ENCODE data around the gene PARP15.

The PARP15 gene

GRCh38 chr3:122590610-122591009 lies 13.2 kb downstream of the PARP15 start:
- no peak overlapping the region for H3K4me3 ChIP-seq (replicated peaks in 1 of 2; ENCODE audit: low read depth in 2 of 2, low read length in 2 of 2)
- no peak for DNase-seq (ENCODE audit: low read depth in 2 of 2)
- TF ChIP-seq, protein P1, sequence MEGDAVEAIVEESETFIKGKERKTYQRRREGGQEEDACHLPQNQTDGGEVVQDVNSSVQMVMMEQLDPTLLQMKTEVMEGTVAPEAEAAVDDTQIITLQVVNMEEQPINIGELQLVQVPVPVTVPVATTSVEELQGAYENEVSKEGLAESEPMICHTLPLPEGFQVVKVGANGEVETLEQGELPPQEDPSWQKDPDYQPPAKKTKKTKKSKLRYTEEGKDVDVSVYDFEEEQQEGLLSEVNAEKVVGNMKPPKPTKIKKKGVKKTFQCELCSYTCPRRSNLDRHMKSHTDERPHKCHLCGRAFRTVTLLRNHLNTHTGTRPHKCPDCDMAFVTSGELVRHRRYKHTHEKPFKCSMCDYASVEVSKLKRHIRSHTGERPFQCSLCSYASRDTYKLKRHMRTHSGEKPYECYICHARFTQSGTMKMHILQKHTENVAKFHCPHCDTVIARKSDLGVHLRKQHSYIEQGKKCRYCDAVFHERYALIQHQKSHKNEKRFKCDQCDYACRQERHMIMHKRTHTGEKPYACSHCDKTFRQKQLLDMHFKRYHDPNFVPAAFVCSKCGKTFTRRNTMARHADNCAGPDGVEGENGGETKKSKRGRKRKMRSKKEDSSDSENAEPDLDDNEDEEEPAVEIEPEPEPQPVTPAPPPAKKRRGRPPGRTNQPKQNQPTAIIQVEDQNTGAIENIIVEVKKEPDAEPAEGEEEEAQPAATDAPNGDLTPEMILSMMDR (IDR thresholded peaks at IDR 0.05; ENCODE audit: low read depth, low read length): no peak

- no peak for DNase-seq (ENCODE audit: low read depth in 2 of 2)
- H3K4me3 ChIP-seq (replicated peaks in 1 of 2; ENCODE audit: low read depth in 2 of 2, low read length in 2 of 2): no peak overlapping the region
- TF ChIP-seq, protein P1 (IDR thresholded peaks at IDR 0.05; ENCODE audit: low read depth, low read length): no peak
Observed at GRCh38 chr3:122594025-122594424, 16.6 kb downstream of the PARP15 start.

GRCh38 chr3:122598151-122598550 lies 20.7 kb downstream of the PARP15 start:
- TF ChIP-seq, protein P1 (IDR thresholded peaks at IDR 0.05; ENCODE audit: low read depth, low read length): no peak
- DNase-seq (ENCODE audit: low read depth in 2 of 2): no peak
- no peak overlapping the region for H3K4me3 ChIP-seq (replicated peaks in 1 of 2; ENCODE audit: low read depth in 2 of 2, low read length in 2 of 2)

GRCh38 chr3:122598556-122598955 lies 21.1 kb downstream of the PARP15 start:
- DNase-seq (ENCODE audit: low read depth in 2 of 2): no peak
- TF ChIP-seq, protein P1 (IDR thresholded peaks at IDR 0.05; ENCODE audit: low read depth, low read length): no peak
- no peak overlapping the region for H3K4me3 ChIP-seq (replicated peaks in 1 of 2; ENCODE audit: low read depth in 2 of 2, low read length in 2 of 2)

GRCh38 chr3:122602011-122602710 lies 24.7 kb downstream of the PARP15 start:
- no peak for DNase-seq (ENCODE audit: low read depth in 2 of 2)
- TF ChIP-seq, protein P1 (IDR thresholded peaks at IDR 0.05; ENCODE audit: low read depth, low read length): no peak
- no peak overlapping the region for H3K4me3 ChIP-seq (replicated peaks in 1 of 2; ENCODE audit: low read depth in 2 of 2, low read length in 2 of 2)

DNA sequence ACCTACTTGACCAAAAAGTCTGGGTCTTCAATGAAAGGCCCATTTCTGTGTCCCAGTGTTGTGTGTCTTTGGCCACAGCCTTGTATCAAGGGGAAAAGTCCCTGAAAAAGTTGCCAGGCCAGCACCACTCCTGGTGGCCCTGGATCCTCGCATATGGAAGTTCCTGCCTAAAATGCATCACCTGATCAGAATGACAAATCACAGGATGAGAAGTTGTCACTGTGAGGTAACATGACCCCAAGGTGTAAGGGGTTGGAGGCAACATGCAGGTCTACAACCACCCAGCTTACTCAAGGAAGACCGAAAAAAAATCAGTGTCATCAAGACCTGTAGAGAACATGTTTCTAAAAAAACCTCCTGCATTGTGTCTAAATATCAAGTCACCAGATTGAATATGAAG lies 25.6 kb downstream of the PARP15 start:
- no peak overlapping the region for H3K4me3 ChIP-seq (replicated peaks in 1 of 2; ENCODE audit: low read depth in 2 of 2, low read length in 2 of 2)
- DNase-seq (ENCODE audit: low read depth in 2 of 2): no peak
- TF ChIP-seq, protein P1 (IDR thresholded peaks at IDR 0.05; ENCODE audit: low read depth, low read length): no peak

DNA sequence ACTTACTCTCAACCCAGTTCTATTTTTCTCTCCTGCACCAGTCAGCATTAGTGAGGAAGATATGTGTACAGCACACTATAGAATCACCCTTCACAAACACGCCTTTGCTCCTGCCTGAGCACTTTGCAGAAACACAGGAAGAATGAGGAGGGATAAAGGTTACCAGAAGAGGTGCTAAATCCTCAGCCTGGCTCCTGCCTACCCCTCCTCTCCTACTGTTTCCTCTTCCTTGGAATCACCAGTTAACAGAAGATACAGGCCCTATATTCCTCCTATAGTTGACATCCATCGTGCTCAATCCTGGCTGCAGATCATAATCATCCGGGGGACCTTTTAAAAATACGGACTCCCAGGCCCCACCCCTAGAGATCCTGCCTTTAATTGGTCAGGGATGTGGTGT lies 28.9 kb downstream of the PARP15 start:
- no peak for DNase-seq (ENCODE audit: low read depth in 2 of 2)
- H3K4me3 ChIP-seq (replicated peaks in 1 of 2; ENCODE audit: low read depth in 2 of 2, low read length in 2 of 2): no peak overlapping the region
- TF ChIP-seq, protein P1 (IDR thresholded peaks at IDR 0.05; ENCODE audit: low read depth, low read length): no peak
